HG02981 (cell line): ENCODE data around the gene CAMK2B.

Experiments used
- ATAC-seq: cut with Tn5 transposase; IDR thresholded peaks from one replicate; pipeline ENCODE4 v1.9.1; 2021; ENCODE audit warnings: mild to moderate bottlenecking, moderate library complexity; ENCODE audit not compliant: unreplicated experiment

The CAMK2B gene

DNA sequence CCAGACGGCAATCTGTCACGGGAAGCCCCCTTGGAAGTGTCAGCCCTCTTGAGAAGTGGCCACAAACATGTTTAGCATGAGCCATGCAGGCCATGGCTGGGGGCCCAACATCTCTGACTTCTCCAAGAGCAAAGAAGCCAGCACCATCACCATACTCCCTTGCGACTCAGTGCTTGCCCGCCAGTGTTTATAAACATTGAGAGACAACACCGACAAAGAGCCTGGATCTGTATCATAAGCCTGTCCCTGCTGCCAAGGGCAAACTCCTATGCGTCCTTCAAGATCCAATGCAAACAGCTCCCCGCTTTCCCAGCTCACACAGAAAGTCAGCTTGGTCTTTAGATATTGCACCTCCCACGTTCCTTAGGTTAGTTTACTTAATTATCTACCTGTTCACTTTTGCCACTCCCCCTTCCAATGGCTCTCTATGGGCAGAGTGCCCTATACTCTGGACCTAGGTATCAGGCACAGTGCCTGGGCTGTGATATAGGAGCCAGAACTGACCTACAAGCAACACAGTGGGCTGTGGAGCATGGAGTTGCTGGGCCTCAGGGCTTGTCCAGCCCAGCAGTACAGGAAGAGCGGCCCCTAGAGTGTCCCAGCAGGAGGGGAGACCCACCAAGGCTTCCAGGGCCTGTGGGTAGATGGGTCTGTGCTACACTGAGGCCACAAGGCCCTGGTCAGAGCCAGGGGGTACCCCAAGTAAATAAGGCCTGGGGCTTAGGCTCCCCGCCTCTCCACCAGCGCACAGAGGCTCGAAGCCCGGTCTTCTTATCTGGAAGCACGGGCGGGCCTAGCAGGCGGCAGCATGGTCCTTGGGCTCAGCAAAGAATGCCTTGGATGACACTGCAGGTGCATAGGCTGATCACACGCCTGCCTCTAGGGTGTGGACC lies 37.7 kb downstream of the CAMK2B start:
- no peak for ATAC-seq

DNA sequence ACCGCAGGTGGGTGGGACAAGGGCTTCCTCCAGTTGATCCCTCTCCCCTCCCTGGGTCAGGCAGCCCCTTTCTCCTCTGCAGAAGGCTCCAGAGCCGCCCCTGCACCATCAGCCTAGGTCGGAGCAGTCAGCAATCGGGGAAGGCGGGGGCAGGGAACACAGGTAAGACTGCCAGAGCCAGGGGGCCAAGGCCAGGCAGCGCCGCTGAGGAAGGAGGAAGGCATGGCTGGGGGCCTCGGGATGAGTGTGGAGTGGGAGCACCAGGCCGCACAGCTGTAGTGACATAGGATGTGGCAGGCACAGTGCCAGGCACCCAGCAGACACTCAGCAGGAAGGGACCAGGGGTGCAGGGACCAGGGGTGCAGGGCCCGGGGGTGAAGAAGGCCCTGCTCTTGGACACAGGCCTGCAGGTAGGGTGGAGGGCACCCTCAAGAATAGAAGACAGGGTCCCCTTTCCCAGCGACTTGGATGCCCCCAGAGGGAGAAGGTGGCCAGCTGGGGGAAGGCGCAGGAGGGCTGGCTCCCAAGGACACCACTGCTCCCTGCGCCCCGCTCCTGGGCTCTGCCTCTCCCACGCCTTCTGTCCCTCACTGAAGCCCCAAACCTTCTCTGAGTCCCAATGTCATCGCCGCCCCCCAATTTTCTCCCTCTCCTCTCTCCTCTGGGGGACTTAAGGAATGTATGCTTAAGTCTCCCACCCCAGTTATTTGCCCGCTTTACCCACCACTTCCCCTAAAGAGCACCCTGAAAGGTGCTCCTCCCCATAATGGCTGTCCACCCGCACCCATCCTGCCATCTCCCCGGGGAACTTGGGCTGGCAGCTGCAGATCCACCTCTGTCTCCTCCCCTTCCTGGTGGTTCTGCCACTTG lies 38.5 kb downstream of the CAMK2B start:
- ATAC-seq, result no peak

DNA sequence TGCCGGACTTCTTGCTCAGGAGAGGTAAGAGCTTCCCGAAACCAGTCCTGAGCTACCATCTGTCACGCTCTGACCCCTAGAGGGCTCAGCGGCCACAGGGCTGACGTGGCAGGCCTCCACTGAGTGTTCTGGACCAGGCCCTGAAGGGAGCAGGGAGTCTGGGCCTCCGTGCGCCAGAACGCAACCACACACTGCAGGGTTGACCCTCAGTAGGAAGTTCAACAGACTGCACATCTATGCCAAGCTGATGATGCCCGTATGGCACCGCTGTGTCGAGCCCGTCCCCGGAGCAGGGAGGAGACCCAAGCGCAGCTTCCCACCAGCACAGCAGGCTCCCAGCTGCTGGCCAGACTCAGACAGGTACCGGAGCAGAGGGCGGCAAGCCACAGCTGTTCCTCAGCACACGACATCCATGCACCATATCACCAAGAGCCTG lies 39.2 kb downstream of the CAMK2B start:
- ATAC-seq, result no peak

DNA sequence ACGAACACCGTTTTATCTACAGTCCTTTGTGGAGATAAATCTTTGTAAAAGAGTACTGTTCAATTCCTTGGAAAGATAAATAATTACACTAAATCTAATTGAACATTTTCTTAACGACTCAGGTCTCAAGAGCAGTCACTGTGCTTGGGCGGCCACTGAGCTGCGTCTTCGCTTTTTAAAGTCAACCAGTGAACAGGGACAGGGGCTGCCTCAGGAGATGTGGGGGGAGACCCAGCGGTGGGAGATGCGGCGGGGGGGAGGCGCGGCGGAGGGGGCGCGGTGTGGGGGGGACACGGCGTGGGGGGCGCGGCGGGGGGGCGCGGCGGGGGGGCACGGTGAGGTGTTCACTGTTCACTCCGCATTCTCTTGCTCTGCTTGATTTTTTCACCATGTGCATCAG lies 39.8 kb downstream of the CAMK2B start:
- no peak for ATAC-seq

DNA sequence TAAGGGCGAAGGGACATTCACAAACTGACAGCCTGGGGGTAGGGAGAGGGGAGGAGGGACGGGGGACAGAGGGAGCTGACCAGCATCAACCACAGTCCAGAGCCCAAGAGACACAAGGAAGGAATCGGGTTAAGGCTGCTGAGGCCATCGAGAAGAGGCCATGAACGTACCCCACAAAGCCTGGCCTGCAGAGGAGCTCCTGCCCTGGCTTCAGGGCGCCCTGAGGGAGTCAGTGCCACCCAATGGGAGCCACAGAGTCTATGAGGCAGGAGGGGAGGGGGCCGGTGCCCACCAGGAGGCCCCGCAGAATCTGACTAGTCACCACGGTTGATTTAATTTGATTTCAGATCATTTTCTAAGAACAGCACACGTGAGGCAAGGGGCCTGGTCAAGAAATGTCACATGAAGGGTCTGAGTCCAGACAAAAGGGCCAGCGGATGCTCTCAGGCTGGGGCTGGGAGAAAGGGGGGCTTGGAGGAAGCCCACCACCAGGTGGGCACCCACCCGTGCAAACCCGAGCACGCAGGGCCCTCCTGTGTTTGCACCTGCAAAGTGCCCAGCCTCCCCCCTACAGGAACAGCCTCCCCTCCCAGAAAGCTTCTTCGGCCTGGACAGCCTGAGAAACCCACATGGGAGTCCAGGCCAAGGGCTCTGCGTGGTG lies 40.4 kb downstream of the CAMK2B start:
- no peak for ATAC-seq

DNA sequence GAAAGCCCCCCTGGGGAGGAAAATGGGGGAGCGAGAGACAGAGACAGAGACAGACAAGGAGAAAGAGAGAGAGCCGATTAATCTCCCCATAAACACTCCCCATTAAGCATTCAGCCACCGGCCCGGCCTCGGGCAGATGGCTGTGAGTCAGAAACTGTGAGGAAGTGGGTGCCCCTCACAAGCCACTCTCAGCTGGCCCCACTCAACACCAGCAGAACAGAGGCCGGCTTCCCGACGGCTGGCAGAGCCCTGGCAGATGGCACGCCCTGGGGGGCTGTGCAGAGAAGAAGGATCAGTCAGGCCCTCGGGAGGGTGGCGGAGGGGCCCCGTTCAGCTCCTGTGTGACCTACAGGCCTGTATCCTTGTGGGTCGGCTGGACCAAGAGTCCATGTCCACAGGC lies 41.2 kb downstream of the CAMK2B start:
- no peak for ATAC-seq

DNA sequence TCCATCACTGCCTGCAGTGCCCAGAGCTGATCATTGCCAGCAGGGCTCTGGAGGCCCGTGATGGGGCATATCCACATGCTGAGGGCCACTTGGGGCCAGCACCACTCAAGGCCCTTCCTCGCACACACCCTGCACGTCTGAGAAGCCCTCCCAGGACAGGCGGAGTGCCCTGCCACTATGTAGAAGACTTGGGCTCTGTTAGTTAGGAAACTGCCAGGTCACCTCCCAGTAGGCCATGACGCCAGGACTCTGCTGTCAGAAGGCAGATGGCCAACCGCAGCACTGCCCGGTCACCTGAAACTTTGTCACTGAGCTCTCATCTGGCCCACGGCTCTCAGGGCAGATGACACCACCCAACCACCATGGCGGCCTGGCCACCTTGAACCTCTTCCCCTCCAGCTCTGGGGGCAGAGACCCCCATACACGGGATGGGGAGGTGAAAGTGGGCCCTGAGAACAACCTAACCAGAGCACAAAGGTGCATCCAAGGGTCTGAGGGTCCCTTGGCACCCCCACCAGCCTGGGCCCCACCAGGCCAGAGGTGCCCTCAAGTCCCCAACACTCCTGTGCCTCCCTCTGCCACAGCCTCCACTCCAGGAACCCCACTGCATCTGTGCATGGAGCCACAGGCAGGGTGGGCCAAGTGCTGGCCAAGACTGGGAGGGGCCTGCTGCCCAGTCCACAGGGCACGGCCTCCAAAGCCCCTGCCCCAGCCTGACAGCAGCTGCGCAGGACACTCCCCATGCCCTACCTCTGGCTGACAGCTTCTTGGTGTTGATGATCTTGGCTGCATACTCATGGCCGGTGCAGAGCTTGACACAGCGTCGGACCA lies 41.8 kb downstream of the CAMK2B start:
- no peak for ATAC-seq

DNA sequence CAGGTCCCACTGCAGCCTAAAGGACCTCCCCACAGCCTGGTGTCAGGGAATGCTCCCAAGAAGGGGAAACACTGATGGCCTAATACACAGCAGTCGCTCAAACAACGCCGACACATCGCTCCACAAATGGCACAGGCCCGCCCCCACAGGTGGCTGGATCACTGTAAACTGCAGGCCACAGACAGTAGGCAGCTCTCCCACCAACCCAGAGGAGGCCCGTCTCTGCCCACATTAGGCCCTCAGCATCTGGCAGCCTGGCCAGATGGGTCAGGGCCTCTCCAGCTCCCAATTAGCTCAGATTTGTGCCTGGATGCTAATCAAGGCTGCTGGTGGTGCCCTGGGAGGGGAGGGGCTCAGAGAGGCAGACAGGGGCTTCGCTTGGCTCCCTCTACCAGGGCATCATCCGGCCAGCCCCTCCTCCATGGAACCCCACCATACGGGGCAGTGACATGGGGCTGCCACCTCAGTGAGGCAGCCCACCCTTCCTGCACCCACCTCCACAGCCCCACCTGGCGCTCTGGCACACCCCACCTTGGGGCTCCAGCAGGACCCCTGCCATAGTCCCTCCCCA lies 42.7 kb downstream of the CAMK2B start:
- no peak for ATAC-seq

DNA sequence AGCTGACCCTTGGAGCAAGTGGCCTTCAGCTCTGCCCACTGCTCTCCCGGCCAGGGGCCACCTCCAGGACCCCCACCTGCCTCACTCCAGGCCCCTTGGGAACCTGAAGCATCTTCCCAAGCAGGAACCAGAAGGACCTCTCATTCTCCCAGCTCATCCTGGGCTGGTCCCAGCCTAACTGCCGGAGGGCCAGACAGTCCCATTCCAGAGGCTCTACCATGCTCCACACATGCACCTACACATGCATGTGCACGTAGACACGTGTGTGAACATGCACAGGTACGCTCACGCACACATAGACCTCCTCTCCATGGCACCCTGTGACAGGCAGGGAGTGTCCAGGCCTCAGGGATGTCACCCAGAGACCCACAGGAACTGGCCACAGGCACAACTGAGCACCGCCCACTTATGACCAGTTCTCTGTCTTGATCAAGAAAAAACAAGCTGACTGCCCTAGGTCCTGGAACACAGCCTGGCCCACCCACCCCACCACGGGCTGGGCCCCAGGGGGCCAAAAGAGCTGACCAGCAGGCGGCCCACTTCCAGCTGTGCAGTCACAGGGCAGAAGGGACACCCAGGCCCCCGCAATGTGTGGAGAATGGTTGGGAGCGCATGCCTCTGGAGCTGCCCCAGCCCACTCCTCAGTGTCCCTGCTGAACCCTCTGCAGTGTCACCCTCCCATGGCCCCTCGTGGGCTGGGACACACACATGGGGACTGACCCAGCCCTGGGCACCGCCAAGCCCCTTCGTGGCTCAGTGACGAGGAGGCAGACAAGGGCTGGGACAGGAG lies 43.4 kb downstream of the CAMK2B start:
- no peak for ATAC-seq

DNA sequence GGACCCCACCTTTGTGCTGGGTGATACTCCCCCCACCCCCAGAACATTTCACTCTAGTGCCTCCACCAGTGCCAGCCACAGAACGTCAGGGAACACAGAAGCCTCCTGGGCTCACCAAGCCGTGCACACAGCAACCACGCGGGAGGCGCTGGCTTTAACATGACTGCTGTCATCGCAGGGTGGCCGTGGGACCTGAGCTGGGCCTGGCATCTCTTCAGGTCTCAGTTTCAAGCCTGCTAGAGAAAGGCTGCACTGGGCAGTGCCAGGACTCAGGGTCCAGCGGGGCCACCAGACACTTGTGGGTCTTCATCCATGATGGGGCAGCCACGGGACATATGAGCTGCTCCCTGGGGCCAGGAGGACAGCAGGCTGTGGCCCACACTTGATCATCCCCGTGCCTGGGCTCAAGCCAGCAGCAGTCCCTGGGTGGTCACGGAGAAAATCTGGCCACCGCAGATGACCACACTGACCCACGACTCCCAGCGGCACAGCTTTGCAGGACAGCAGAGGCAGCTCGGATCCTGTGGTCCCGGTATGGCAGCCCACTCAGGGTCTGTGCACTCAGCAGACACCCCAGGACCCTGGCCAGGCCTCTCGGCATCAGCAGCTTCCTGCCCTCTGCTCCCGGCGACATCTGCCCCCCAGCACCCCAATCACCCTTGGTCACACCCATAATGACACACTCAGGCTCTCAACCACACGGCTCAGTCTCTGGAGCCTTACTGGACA lies 44.2 kb downstream of the CAMK2B start:
- no peak for ATAC-seq

DNA sequence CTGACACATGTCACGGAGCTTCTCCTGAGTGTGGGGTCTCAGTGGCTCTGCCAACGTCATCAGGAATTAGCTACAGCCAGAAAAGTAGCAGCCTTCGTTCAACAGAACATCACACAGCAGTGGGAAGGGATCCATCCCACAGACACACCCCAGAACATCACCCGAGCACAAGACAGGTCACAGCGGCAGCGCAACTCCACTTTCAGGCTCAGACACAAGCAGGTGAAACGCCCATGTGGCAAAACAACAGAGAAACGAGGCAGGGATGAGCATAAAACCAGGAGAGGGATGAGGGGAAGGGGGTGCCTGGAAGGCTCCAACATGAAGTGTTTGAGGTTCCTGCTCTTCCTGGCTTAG lies 44.8 kb downstream of the CAMK2B start:
- no peak for ATAC-seq

DNA sequence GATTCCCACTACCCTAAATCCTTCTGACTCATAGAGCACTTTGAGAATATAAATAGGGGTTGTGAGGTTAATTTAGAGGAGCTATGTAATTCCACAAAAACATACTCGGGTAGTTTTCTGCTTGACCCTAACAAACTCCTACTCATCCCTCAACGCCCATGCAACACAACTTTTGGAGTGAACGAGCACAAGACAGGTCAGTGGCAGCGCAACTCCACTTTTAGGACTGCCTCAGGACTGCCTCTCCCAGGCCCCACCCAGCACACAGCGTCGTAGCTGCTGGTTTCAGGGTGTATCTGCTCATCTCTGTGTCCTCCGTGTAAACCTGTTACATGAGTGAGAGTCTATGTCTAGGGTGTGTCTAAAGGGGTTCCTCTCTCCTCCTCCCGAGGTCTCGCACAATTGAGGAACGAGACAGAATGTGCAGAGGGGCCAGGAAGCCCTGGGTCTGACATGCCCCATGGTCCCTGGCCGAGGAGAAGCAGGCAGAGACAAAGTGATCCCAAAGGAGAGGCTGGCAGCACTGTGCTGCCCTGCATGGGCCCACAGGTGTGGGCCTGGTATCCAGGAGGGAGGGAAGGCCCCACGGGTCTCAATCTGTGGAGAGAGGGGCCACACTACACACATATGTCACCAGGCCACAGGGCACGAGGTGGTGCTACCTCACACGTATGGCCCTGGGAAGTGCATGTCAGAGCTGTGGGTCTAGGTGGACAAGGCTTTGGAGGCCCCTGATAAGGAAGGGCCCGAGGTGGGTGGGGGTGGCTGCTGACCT lies 45.5 kb downstream of the CAMK2B start:
- ATAC-seq, result no peak

DNA sequence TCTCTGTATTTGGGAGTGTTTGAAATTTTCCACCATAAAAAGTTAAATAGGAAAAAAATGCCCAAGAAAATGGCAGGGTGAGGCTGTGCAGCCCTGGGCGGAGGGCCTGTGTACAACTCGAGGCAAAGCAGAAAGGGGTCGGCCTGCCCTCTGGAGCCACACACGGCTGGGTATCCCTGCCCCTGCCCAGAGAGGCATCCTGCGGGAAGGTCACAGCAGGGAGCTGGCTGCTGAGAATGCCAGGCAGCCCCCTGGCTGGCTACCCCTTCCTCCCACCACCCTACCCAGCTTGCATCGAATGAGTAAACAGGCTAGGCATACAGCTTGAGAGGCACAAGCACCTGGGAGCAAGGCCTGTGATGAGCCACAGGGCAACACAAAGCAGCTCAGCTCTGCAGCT lies 46.1 kb downstream of the CAMK2B start:
- ATAC-seq, result no peak

DNA sequence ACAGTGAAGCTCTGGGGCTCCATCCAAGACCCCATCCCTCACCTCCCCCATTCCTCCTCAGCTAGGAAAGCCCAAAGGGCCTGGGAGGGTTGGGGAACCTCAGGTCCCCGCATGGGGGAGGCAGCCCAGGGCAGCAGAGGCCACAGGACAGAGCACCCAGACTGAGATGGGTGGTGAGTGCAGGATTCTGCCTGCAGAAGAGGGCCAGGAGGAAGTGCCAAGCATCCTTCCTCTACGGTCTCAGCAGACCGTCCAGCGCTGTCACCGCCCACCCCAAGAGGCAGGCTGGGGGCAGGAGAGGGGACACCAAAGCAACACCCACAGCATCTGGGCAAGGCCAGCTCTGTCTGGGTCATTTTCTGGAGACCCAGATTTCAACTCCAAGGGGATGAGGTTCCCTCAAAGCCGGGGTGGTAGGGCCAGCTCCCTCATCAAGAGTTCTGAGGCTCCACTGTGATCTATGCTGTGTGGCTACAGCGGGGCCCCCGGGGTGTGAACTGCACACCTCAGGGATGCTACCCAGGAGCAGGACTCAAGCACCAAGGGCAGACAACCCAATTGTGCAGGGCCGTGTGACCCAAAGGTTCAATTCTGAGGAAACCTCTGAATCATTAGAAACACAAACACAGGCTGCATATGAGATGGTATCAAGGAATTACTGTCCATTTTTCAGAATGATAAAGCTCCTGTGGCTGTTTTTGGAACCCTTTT lies 46.8 kb downstream of the CAMK2B start:
- no peak for ATAC-seq

DNA sequence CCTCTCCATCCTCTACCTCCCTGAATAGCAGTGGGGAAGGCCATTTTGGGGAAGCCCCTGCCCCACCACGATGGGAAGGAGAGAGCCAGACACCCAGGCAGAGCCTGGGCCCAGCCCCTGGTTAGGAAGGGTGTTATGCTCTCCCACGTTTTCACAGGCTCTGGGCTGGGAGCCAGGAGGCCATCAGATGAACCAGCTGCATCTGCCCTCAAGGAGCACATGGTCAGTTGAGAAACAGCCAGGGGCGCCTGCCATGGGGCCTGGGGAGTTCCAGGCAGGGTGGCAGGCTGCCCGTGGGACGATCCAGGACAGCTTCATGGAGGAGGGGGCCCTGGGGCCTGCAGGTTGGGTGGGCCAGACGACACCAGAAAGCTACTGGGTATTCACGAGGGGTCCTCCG lies 47.5 kb downstream of the CAMK2B start:
- ATAC-seq, result no peak

DNA sequence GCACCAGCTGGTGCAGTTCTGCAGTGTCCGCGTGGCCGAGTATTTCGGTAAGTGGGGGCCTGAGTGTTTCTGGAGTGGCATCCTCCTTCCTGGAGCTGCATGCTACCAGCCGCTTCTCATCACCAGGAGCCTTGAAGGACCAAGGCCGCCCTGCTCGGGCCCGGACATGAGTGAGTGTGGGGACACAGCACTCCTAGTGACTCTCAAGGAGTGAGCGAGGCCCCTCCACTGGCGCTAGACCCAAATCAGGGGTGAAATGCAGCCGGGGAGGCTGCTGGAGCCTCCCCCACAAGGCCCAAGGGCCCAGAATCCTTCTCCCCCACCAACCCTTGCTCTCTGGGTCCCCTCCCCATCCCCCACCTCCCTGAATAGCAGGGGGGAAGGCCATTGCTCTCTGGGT lies 48.0 kb downstream of the CAMK2B start:
- no peak for ATAC-seq

DNA sequence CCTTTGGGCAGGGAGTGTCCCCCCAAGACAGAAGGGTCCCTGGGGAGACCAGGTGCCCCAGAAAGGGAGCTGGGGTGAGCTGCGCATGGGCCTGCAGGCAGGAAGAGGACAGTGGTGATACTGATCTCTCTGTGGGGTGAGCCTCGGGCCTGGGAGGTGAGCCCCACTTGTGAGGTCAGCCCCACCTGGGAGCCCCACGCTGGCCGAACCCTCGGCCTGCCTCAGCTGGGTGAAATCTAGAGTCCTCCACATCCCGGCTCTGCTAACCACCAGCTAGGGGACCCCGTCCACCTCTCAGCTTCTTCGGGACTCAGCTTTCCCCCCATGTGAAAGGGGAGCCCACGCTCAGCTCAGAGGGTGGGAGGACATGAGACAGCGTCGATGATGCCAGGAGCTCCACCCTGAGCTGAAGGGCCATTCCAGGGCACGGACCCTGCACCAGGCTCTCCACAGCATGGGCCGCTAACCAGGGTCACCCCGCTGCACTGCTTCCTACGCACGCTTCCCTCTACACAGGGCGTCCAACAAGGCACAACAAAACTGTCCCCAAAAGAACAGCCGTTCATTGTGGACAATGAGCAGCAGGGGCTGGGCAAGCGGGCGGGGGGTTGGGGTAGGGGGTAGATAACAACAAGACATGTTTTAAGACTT lies 48.7 kb downstream of the CAMK2B start:
- ATAC-seq, result no peak
